Activated CD8-positive, alpha-beta T cell treated with anti-CD3 and anti-CD28 coated beads, Interleukin-2, amount 10 ng/mL, durations not matched to agents 7 days and 5 days (primary cell): ENCODE data around the gene PDE4D. TPM values are rescaled to one million over a fixed set of nuclear protein-coding genes. Genes with fewer than 3 reads are reported as not detected.
A peak's percentile ranks its signal among the peaks of the same experiment; 100 is the strongest.

Experiments
- ATAC-seq: fragments of 150-1000 bp; cut with Tn5 transposase; one replicate; pipeline ENCODE4 v1.10.0; 2021; ENCODE audit warnings: moderate library complexity
- CTCF ChIA-PET: fragments of 350-600 bp; sonication (Branson Sonifier 250); formaldehyde crosslinking; loops from one replicate; lab custom pipeline; 2021; ENCODE audit warnings: antibody characterized with exemption; lab: Charles Lee
- POLR2A ChIA-PET: fragments of 350-600 bp; sonication (Branson Sonifier 250); formaldehyde crosslinking; loops from one replicate; lab custom pipeline; 2021; ENCODE audit warnings: antibody characterized with exemption; lab: Charles Lee
- DNase-seq: peaks from one replicate; pipeline ENCODE4 v3.0.0-alpha.2; 2020
- H3K27ac Mint-ChIP-seq: one replicate; pipeline ENCODE4 v1.8.0; 2021; ENCODE audit warnings: mild to moderate bottlenecking, mixed read lengths
- H3K27me3 Mint-ChIP-seq: one replicate; pipeline ENCODE4 v1.8.0; 2021; ENCODE audit warnings: low read depth, mixed read lengths
- H3K36me3 Mint-ChIP-seq: one replicate; pipeline ENCODE4 v1.8.0; 2021; ENCODE audit warnings: low read depth, mixed read lengths
- H3K4me1 Mint-ChIP-seq: one replicate; pipeline ENCODE4 v1.8.0; 2021; ENCODE audit warnings: low read depth, mixed read lengths
- H3K4me3 Mint-ChIP-seq: one replicate; pipeline ENCODE4 v1.8.0; 2021; ENCODE audit warnings: mild to moderate bottlenecking, mixed read lengths
- H3K9me3 Mint-ChIP-seq: one replicate; pipeline ENCODE4 v1.8.0; 2022; ENCODE audit warnings: mixed read lengths; ENCODE audit not compliant: insufficient read depth
- total RNA-seq, 2 experiments: library from RNA; stranded (reverse); gene quantifications; one replicate each; pipeline ENCODE4 v1.2.3, GENCODE V29; 2021

PDE4D gene
- total RNA-seq, 2 experiments from 2014 or later: 65.4 to 70.7 TPM

GRCh38 chr5:59027145-59027907 lies 866.2 kb downstream of the PDE4D start:
- peaks cover 78% of the 10 kb centered on the region for H3K36me3 Mint-ChIP-seq
- H3K4me3 Mint-ChIP-seq: no peak overlapping the region
- peaks cover 4% of the 10 kb centered on the region for H3K9me3 Mint-ChIP-seq
- no peaks in the 10 kb centered on the region for H3K27me3 Mint-ChIP-seq
- DNase-seq (no peak), ATAC-seq (no peak)
- ChIA-PET CTCF (interaction anchor here (1.6 to 1.8 kb wide), 2 partner anchors 9 to 147 kb away, joined by 6 to 14 read pairs; no protein-coding TSS in a partner anchor), POLR2A (interaction anchor here (1.1 kb wide), 1 partner anchor 12 kb away, joined by 4 read pairs; no protein-coding TSS in a partner anchor)
- peaks cover 54% of the 10 kb centered on the region for H3K4me1 Mint-ChIP-seq
- no peak overlapping the region for H3K27ac Mint-ChIP-seq

DNA sequence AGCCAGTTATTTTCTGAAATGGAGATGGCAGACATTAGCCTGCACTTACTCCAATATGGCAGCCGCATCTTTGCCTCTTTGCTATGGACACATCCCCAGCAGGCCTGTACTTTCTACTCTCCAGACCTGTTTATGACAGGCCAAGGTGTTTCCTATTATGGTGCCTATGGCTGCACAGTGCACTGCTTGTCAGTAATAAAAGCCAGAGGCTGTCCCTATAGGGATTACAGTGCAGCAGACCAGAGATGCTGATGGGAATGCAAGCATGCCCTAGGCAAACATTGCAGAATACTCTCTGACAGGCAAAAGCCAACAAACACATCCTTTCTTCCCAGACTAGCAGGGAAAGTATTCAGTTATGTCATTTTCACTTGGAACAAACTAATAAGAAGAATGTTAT lies 867.8 kb downstream of the PDE4D start:
- no peak overlapping the region for H3K4me3 Mint-ChIP-seq
- no peaks in the 10 kb centered on the region for H3K27me3 Mint-ChIP-seq
- H3K36me3 Mint-ChIP-seq: peaks cover 82% of the 10 kb centered on the region
- ChIA-PET POLR2A (no interaction called here), CTCF (interaction anchor here (1.7 kb wide), 1 partner anchor 9 kb away, joined by 4 read pairs; no protein-coding TSS in a partner anchor)
- ATAC-seq: no peak
- H3K9me3 Mint-ChIP-seq: peaks cover 4% of the 10 kb centered on the region
- DNase-seq: no peak
- no peak overlapping the region for H3K27ac Mint-ChIP-seq
- peaks cover 63% of the 10 kb centered on the region for H3K4me1 Mint-ChIP-seq

- POLR2A ChIA-PET: interaction anchor here (0.7 kb wide), 1 partner anchor 102 kb away, joined by 3 read pairs; no protein-coding TSS in a partner anchor
Observed at GRCh38 chr5:59021837-59022514, 871.5 kb downstream of the PDE4D start.

GRCh38 chr5:59021286-59021673 lies 872.2 kb downstream of the PDE4D start:
- no peak for ATAC-seq
- H3K27me3 Mint-ChIP-seq: no peaks in the 10 kb centered on the region
- H3K27ac Mint-ChIP-seq: no peak overlapping the region
- peaks cover 6% of the 10 kb centered on the region for H3K9me3 Mint-ChIP-seq
- H3K4me1 Mint-ChIP-seq: peaks cover 55% of the 10 kb centered on the region
- POLR2A ChIA-PET: interaction anchor here (0.7 kb wide), 1 partner anchor 102 kb away, joined by 3 read pairs; no protein-coding TSS in a partner anchor
- CTCF ChIA-PET: interaction anchor here (1.0 to 1.8 kb wide), 6 partner anchors 11 to 167 kb away, joined by 3 to 8 read pairs (median 4); no protein-coding TSS in a partner anchor
- DNase-seq: no peak
- H3K4me3 Mint-ChIP-seq: no peak overlapping the region
- peaks cover 86% of the 10 kb centered on the region for H3K36me3 Mint-ChIP-seq

More at GRCh38 chr5:59021837-59022514, 871.5 kb downstream of the PDE4D start:
- H3K27me3 Mint-ChIP-seq: no peaks in the 10 kb centered on the region
- no peaks in the 10 kb centered on the region for H3K9me3 Mint-ChIP-seq
- ATAC-seq: no peak
- no peak overlapping the region for H3K4me3 Mint-ChIP-seq
- no peak overlapping the region for H3K27ac Mint-ChIP-seq
- CTCF ChIA-PET: interaction anchor here (1.0 to 1.8 kb wide), 5 partner anchors 12 to 166 kb away, joined by 3 to 8 read pairs (median 5); no protein-coding TSS in a partner anchor
- peaks cover 85% of the 10 kb centered on the region for H3K36me3 Mint-ChIP-seq
- no peak for DNase-seq
- peaks cover 57% of the 10 kb centered on the region for H3K4me1 Mint-ChIP-seq

- peaks cover 86% of the 10 kb centered on the region for H3K36me3 Mint-ChIP-seq
- ChIA-PET POLR2A (interaction anchor here (0.7 kb wide), 1 partner anchor 103 kb away, joined by 3 read pairs; no protein-coding TSS in a partner anchor), CTCF (interaction anchor here (1.0 to 1.8 kb wide), 6 partner anchors 11 to 167 kb away, joined by 3 to 8 read pairs (median 4); no protein-coding TSS in a partner anchor)
- ATAC-seq (peak; percentile 47), DNase-seq (no peak)
- no peaks in the 10 kb centered on the region for H3K27me3 Mint-ChIP-seq
- H3K4me1 Mint-ChIP-seq: peaks cover 49% of the 10 kb centered on the region
- H3K4me3 Mint-ChIP-seq: no peak overlapping the region
- peaks cover 8% of the 10 kb centered on the region for H3K9me3 Mint-ChIP-seq
- H3K27ac Mint-ChIP-seq: no peak overlapping the region
Observed at GRCh38 chr5:59020611-59021285, 872.8 kb downstream of the PDE4D start.

DNA sequence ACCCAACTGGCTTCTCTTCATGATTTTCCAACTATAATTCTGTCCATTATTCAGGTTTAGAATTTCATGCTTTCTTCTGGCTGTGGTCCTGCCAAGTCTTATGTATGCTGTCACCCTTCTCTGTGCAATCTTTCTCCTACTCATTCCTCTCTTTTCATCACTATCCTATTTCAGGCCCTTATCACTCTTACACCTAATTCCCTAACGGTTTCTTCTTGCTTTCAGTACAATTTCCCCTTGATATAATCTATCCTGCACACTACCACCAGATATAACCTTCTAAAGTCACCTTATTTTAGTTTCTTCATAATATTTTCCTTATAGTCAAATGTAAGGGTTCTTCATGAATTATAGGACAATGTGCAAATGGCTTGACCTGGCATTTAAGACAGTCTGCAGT lies 874.4 kb downstream of the PDE4D start:
- Mint-ChIP-seq H3K9me3 (peaks cover 8% of the 10 kb centered on the region), H3K4me1 (peaks cover 43% of the 10 kb centered on the region), H3K27me3 (no peaks in the 10 kb centered on the region), H3K4me3 (no peak overlapping the region), H3K27ac (peak overlapping the region; percentile 47), H3K36me3 (peaks cover 87% of the 10 kb centered on the region)
- ATAC-seq (no peak), DNase-seq (no peak)
- CTCF ChIA-PET: interaction anchor here (0.9 to 2.0 kb wide), 4 partner anchors 13 to 155 kb away, joined by 4 to 10 read pairs (median 6); no protein-coding TSS in a partner anchor
- POLR2A ChIA-PET: no interaction called here

GRCh38 chr5:59016925-59017324 lies 876.6 kb downstream of the PDE4D start:
- CTCF ChIA-PET: no interaction called here
- Mint-ChIP-seq H3K27me3 (no peaks in the 10 kb centered on the region), H3K4me3 (no peak overlapping the region), H3K27ac (no peak overlapping the region), H3K9me3 (peaks cover 24% of the 10 kb centered on the region), H3K36me3 (peaks cover 95% of the 10 kb centered on the region), H3K4me1 (peaks cover 50% of the 10 kb centered on the region)
- DNase-seq (no peak), ATAC-seq (no peak)
- POLR2A ChIA-PET: no interaction called here

DNA sequence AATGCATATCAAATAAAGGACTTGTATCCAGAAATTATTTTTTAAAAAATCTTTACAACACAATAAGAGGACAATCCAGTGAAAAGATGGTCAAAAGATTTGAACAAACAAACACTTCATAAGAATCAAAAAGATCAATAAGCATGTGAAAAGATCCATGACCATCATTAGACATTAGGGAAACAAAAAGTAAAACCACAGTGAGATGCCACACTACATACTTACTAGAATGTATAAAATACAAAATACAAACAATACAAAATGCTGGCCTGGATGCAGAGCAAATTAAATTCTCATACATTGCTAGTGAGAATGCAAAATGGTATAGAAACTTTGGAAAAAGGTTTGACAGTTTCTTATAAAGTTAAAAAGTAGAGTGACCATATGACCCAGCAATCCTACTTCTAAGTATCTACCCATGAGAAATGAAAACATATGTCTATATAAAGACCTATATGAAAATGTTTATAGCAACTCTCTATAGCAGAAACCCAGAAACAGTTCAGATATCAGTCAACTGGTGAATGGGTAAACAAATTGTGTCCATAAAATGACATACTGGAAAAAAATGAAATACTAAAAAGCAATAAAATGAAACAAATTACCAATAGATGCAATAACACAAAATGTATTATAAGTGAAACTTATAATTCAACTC lies 884.6 kb downstream of the PDE4D start:
- ATAC-seq: no peak
- DNase-seq: no peak
- no peak overlapping the region for H3K4me3 Mint-ChIP-seq
- POLR2A ChIA-PET: no interaction called here
- CTCF ChIA-PET: interaction anchor here (0.8 to 3.3 kb wide), 4 partner anchors 13 to 165 kb away, joined by 4 to 13 read pairs (median 8); no protein-coding TSS in a partner anchor
- peaks cover 48% of the 10 kb centered on the region for H3K36me3 Mint-ChIP-seq
- peaks cover 24% of the 10 kb centered on the region for H3K9me3 Mint-ChIP-seq
- no peak overlapping the region for H3K27ac Mint-ChIP-seq
- H3K4me1 Mint-ChIP-seq: peaks cover 55% of the 10 kb centered on the region
- H3K27me3 Mint-ChIP-seq: no peaks in the 10 kb centered on the region

DNA sequence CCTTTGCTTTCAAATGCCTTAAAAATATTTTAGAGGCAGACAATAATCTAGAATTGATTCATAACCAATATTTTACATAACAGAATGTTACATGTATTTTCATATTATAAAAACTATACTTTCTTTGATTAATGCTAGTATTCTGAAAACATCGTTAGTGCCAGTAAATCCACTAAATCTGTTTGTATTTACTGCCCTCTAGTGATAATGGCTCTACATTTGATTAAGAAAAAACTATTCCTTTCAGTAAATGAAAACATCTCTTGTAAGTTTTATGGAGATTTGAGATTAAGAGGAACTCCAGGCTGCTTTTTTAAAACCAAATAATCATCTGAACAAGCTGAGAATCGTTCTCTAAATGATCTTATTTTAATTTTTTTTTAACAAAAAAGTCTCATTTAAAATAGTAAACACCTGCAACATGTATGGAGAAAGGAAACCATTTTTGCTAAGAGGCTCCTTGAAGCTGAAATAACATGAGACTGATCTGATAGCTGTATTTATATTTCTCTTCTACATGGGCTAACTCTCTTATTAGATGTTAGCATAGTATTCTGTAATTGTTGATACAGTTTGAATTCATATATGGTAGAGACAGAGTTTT lies 886.0 kb downstream of the PDE4D start:
- no peak overlapping the region for H3K27ac Mint-ChIP-seq
- CTCF ChIA-PET: interaction anchor here (0.6 to 2.1 kb wide), 11 partner anchors 11 to 182 kb away, joined by 3 to 7 read pairs (median 3); no protein-coding TSS in a partner anchor
- ATAC-seq (no peak), DNase-seq (no peak)
- no peak overlapping the region for H3K4me3 Mint-ChIP-seq
- H3K36me3 Mint-ChIP-seq: peaks cover 41% of the 10 kb centered on the region
- POLR2A ChIA-PET: no interaction called here
- no peaks in the 10 kb centered on the region for H3K27me3 Mint-ChIP-seq
- H3K9me3 Mint-ChIP-seq: peaks cover 14% of the 10 kb centered on the region
- H3K4me1 Mint-ChIP-seq: peaks cover 49% of the 10 kb centered on the region

GRCh38 chr5:59005934-59006701 lies 887.4 kb downstream of the PDE4D start:
- ChIA-PET CTCF (interaction anchor here (0.7 to 2.1 kb wide), 7 partner anchors 12 to 172 kb away, joined by 3 to 7 read pairs (median 4); no protein-coding TSS in a partner anchor), POLR2A (no interaction called here)
- ATAC-seq (no peak), DNase-seq (no peak)
- Mint-ChIP-seq H3K27ac (no peak overlapping the region), H3K4me3 (no peak overlapping the region), H3K36me3 (peaks cover 41% of the 10 kb centered on the region), H3K4me1 (peaks cover 56% of the 10 kb centered on the region), H3K9me3 (no peaks in the 10 kb centered on the region), H3K27me3 (no peaks in the 10 kb centered on the region)
